Measurements from ENCODE around the gene LRCOL1. TPM values are rescaled to one million over a fixed set of nuclear protein-coding genes. Genes with fewer than 3 reads are reported as not detected.

LRCOL1 gene
- total and polyA plus RNA-seq, 8 donors = 0.60 TPM; not detected in 7

DNA sequence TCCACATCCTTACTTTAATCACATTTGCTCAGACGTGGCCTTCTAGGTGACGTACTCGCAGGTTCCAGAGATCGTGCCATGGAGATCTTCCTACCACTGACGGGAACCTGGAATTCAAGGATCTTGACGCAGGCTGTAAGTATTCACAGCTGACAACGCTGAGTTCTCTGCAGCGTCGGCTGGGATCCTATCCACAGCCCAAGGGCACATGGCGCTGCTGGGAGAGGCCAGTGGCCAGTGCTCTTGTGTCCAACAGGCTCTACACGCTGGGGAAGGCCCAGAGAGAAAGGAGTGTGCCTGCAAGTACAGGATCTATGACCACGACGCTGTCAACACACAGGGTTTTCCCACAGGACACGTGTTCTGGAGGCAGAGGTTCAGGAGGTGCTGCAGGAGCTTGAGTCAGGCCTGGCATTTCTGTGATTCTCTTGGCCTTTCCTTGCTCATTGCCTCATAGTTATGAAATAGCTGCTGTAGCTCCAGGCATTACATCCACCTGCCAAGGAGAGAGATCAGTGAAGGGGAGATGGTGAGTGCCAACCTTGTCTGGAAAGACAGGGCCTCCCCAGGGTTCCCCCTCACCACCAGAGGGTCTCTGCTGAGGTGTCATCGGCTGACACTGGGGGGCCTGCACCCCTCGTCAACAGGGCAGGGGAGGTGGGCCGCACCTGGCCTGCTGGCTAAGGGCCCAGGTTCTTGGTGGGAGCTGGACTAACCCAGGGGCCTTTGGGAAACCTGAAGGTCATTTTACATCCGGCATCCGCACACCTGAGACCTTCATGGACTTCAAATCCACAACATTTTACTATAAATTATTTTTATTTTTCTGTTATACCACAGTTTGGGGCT lies 21.3 kb downstream of the LRCOL1 start:
- Histone ChIP-seq H3K4me1 (peaks cover 6 to 7% (median 7%) of the 10 kb centered on the region in 4 donors), H3K27me3 (peaks cover 0 to 12% (median 0%) of the 10 kb centered on the region in 3 donors), H3K9me3 (no peaks in the 10 kb centered on the region), H3K27ac (no peak overlapping the region), H3K36me3 (peaks cover 0 to 10% (median 3%) of the 10 kb centered on the region in 4 donors), H3K4me3 (no peak overlapping the region)
- WGBS, 5 donors = 81 to 94% (median 94%) methylated on average over 19 of the region's 19 CpGs
- TF ChIP-seq POLR2A (IDR thresholded peaks at IDR 0.05) = no peak
- TF ChIP-seq EP300 (IDR thresholded peaks at IDR 0.05) = no peak
- no peak for TF ChIP-seq CTCF (IDR thresholded peaks at IDR 0.05)
- no peak for TF ChIP-seq POLR2AphosphoS5 (IDR thresholded peaks at IDR 0.05)
- intact Hi-C loops (cut with DNase I; ENCODE audit: low total_unique reads) = no loop called here
- no peak for DNase-seq

- Histone ChIP-seq H3K9me3 (no peaks in the 10 kb centered on the region), H3K27ac (no peak overlapping the region), H3K36me3 (peaks cover 0 to 10% (median 7%) of the 10 kb centered on the region in 4 donors), H3K4me3 (no peak overlapping the region), H3K4me1 (peaks cover 0 to under 1% (median 0%) of the 10 kb centered on the region in 4 donors), H3K27me3 (peaks cover 0 to 6% (median 0%) of the 10 kb centered on the region in 3 donors)
- no peak for TF ChIP-seq POLR2A (IDR thresholded peaks at IDR 0.05)
- no peak for TF ChIP-seq POLR2AphosphoS5 (IDR thresholded peaks at IDR 0.05)
- TF ChIP-seq CTCF (IDR thresholded peaks at IDR 0.05) = no peak
- TF ChIP-seq EP300 (IDR thresholded peaks at IDR 0.05) = no peak
- intact Hi-C loops (cut with DNase I; ENCODE audit: low total_unique reads) = no loop called here
- WGBS, 5 donors = 71 to 80% (median 74%) methylated on average over 6 of the region's 6 CpGs
- no peak for DNase-seq
Observed at GRCh38 chr12:132588319-132588718, 22.1 kb downstream of the LRCOL1 start.

- TF ChIP-seq POLR2AphosphoS5 (IDR thresholded peaks at IDR 0.05) (no peak), EP300 (IDR thresholded peaks at IDR 0.05) (no peak), POLR2A (IDR thresholded peaks at IDR 0.05) (no peak), CTCF (IDR thresholded peaks at IDR 0.05) (no peak)
- H3K36me3 ChIP-seq = peaks cover 0 to 13% (median 9%) of the 10 kb centered on the region in 4 donors
- 61 to 88% (median 78%) methylated on average over 2 to 3 of the region's 3 CpGs for WGBS, 5 donors
- H3K27me3 ChIP-seq = peaks cover 0 to 6% (median 0%) of the 10 kb centered on the region in 3 donors
- intact Hi-C loops (cut with DNase I; ENCODE audit: low total_unique reads) = no loop called here
- H3K4me1 ChIP-seq = no peaks in the 10 kb centered on the region
- H3K9me3 ChIP-seq = no peaks in the 10 kb centered on the region
- DNase-seq = no peak
- no peak overlapping the region for H3K4me3 ChIP-seq
- H3K27ac ChIP-seq = no peak overlapping the region
Observed at GRCh38 chr12:132587781-132588180, 22.6 kb downstream of the LRCOL1 start.

DNA sequence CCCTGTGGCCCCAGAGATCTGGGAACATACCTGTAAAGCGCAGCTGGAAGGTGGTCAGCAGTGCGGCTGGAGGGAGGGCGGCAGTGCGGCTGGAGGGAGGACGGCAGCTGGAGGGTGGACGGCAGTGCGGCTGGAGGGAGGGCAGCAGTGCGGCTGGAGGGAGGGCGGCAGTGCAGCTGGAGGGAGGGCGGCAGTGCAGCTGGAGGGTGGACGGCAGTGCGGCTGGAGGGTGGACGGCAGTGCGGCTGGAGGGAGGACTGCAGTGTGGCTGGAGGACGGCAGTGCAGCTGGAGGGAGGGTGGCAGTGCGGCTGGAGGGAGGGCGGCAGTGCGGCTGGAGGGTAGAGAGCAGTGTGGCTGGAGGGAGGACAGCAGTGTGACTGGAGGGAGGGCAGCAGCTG lies 23.5 kb downstream of the LRCOL1 start:
- intact Hi-C loops (cut with DNase I; ENCODE audit: low total_unique reads) = no loop called here
- Histone ChIP-seq H3K36me3 (peaks cover 0 to 21% (median 18%) of the 10 kb centered on the region in 4 donors), H3K27ac (no peak overlapping the region), H3K4me1 (no peaks in the 10 kb centered on the region), H3K27me3 (peaks cover 0 to 6% (median 0%) of the 10 kb centered on the region in 3 donors), H3K4me3 (no peak overlapping the region), H3K9me3 (no peaks in the 10 kb centered on the region)
- WGBS, 5 donors = 83 to 94% (median 86%) methylated on average over 17 to 18 of the region's 18 CpGs
- TF ChIP-seq POLR2A (IDR thresholded peaks at IDR 0.05) = no peak
- no peak for TF ChIP-seq CTCF (IDR thresholded peaks at IDR 0.05)
- TF ChIP-seq EP300 (IDR thresholded peaks at IDR 0.05) = no peak
- no peak for TF ChIP-seq POLR2AphosphoS5 (IDR thresholded peaks at IDR 0.05)
- DNase-seq = no peak

All from stomach (tissue), 9 donors.